Measurements from ENCODE around the gene CD2BP2.

CD2BP2 gene

GRCh38 chr16:30374538-30374937 is 19.4 kb upstream of the CD2BP2 start, which contains the start of gene MYL11:
Gene MYL11, plus strand, starts transcription at chr16:30374802. Its CDS starts 56 bp downstream, at chr16:30374858.
- no peak within 1 kb of the TSS for H2BK12ac ChIP-seq (ENCODE audit: low read length)
- peaks cover 0 to 2% of the 10 kb centered on the region in 2 donors for H3K36me3 ChIP-seq (replicated peaks in 1 of 2; ENCODE audit: control insufficient read depth in 2 of 2, insufficient read depth in 2 of 2, low read length in 2 of 2)

GRCh38 chr16:30372725-30373124 is 17.6 kb upstream of the CD2BP2 start:
- H2BK120ac ChIP-seq (ENCODE audit: low read depth, low read length) = peak overlapping the region; percentile 57
- H2AFZ ChIP-seq (ENCODE audit: low read length) = no peak overlapping the region
- peak overlapping the region; percentile 24 for H3K9ac ChIP-seq (ENCODE audit: low read depth, low read length, poor library complexity)
- H3K79me1 ChIP-seq (ENCODE audit: low read depth, low read length) = peaks cover 9% of the 10 kb centered on the region
- H3K27me3 ChIP-seq (ENCODE audit: control insufficient read depth in 3 of 3, insufficient read depth in 3 of 3, low read depth in 1 of 3, low read length in 3 of 3) = no peaks in the 10 kb centered on the region
- no peaks in the 10 kb centered on the region for H3K9me3 ChIP-seq (replicated peaks in 1 of 2; ENCODE audit: control insufficient read depth in 2 of 2, insufficient read depth in 1 of 2, low read depth in 1 of 2, low read length in 2 of 2)
- no peak overlapping the region for H4K8ac ChIP-seq (ENCODE audit: low read depth, low read length)
- peaks cover 25 to 32% of the 10 kb centered on the region in 2 donors for H3K4me1 ChIP-seq (ENCODE audit: control insufficient read depth in 2 of 2, insufficient read depth in 1 of 2, low read depth in 1 of 2, low read length in 2 of 2)
- no peak for DNase-seq (ENCODE audit: low spot score)
- no peak overlapping the region for H3K4me3 ChIP-seq (ENCODE audit: low read length in 2 of 2)
- H2BK15ac ChIP-seq (ENCODE audit: low read length) = peak overlapping the region; percentile 94
- no peaks in the 10 kb centered on the region for H3K36me3 ChIP-seq (replicated peaks in 1 of 2; ENCODE audit: control insufficient read depth in 2 of 2, insufficient read depth in 2 of 2, low read length in 2 of 2)
- peak overlapping the region; percentile 84 for H2BK5ac ChIP-seq (ENCODE audit: low read length)
- no peak overlapping the region for H2BK12ac ChIP-seq (ENCODE audit: low read length)
- H4K91ac ChIP-seq (ENCODE audit: low read depth, low read length, poor library complexity) = no peak overlapping the region
- H3K14ac ChIP-seq (ENCODE audit: low read length) = no peak overlapping the region
- H3K4me2 ChIP-seq (ENCODE audit: insufficient read depth, low read length, poor library complexity, severe bottlenecking) = no peak overlapping the region
- H3K27ac ChIP-seq (replicated peaks; ENCODE audit: low read length) = no peak overlapping the region
- H2AK5ac ChIP-seq (ENCODE audit: low read depth, low read length) = peak overlapping the region; percentile 93
- WGBS, 2 donors (ENCODE audit: extremely low coverage in 2 of 2, insufficient read length in 2 of 2, insufficient replicate concordance in 1 of 2) = no CpG with 5 or more reads among the region's 5 CpGs
- no peak overlapping the region for H3K18ac ChIP-seq (ENCODE audit: low read length)
- no peak overlapping the region for H3K23ac ChIP-seq (ENCODE audit: low read depth, low read length, poor library complexity)
- H3K4ac ChIP-seq (ENCODE audit: low read length) = no peak overlapping the region

More at GRCh38 chr16:30374538-30374937, 19.4 kb upstream of the CD2BP2 start, which contains the start of gene MYL11:
- peak within 1 kb of the TSS; percentile 42 for H2AK5ac ChIP-seq (ENCODE audit: low read depth, low read length)
- H2AFZ ChIP-seq (ENCODE audit: low read length) = no peak within 1 kb of the TSS
- H3K79me1 ChIP-seq (ENCODE audit: low read depth, low read length) = peaks cover 3% of the 10 kb centered on the region
- H3K18ac ChIP-seq (ENCODE audit: low read length) = peak within 1 kb of the TSS; percentile 3
- H3K4me1 ChIP-seq (ENCODE audit: control insufficient read depth in 2 of 2, insufficient read depth in 1 of 2, low read depth in 1 of 2, low read length in 2 of 2) = peaks cover 21 to 23% of the 10 kb centered on the region in 2 donors
- no peak for DNase-seq (ENCODE audit: low spot score)
- no peaks in the 10 kb centered on the region for H3K27me3 ChIP-seq (ENCODE audit: control insufficient read depth in 3 of 3, insufficient read depth in 3 of 3, low read depth in 1 of 3, low read length in 3 of 3)
- H3K4me3 ChIP-seq (ENCODE audit: low read length in 2 of 2) = no peak within 1 kb of the TSS
- H3K9me3 ChIP-seq (replicated peaks in 1 of 2; ENCODE audit: control insufficient read depth in 2 of 2, insufficient read depth in 1 of 2, low read depth in 1 of 2, low read length in 2 of 2) = no peaks in the 10 kb centered on the region
- no peak within 1 kb of the TSS for H3K23ac ChIP-seq (ENCODE audit: low read depth, low read length, poor library complexity)
- no peak within 1 kb of the TSS for H3K4ac ChIP-seq (ENCODE audit: low read length)
- no peak within 1 kb of the TSS for H3K14ac ChIP-seq (ENCODE audit: low read length)
- no peak within 1 kb of the TSS for H4K91ac ChIP-seq (ENCODE audit: low read depth, low read length, poor library complexity)
- H3K27ac ChIP-seq (replicated peaks; ENCODE audit: low read length) = no peak within 1 kb of the TSS
- no peak within 1 kb of the TSS for H3K4me2 ChIP-seq (ENCODE audit: insufficient read depth, low read length, poor library complexity, severe bottlenecking)
- no peak within 1 kb of the TSS for H4K8ac ChIP-seq (ENCODE audit: low read depth, low read length)
- WGBS, 2 donors (ENCODE audit: extremely low coverage in 2 of 2, insufficient read length in 2 of 2, insufficient replicate concordance in 1 of 2) = no CpG with 5 or more reads among the region's 6 CpGs
- peak within 1 kb of the TSS; percentile 59 for H2BK15ac ChIP-seq (ENCODE audit: low read length)
- no peak within 1 kb of the TSS for H3K9ac ChIP-seq (ENCODE audit: low read depth, low read length, poor library complexity)
- no peak within 1 kb of the TSS for H2BK120ac ChIP-seq (ENCODE audit: low read depth, low read length)
- peak within 1 kb of the TSS; percentile 2 for H2BK5ac ChIP-seq (ENCODE audit: low read length)

GRCh38 chr16:30372038-30372712 is 17.1 kb upstream of the CD2BP2 start:
- H4K91ac ChIP-seq (ENCODE audit: low read depth, low read length, poor library complexity) = no peak overlapping the region
- peaks cover 10% of the 10 kb centered on the region for H3K79me1 ChIP-seq (ENCODE audit: low read depth, low read length)
- H3K18ac ChIP-seq (ENCODE audit: low read length) = no peak overlapping the region
- no peak overlapping the region for H3K27ac ChIP-seq (replicated peaks; ENCODE audit: low read length)
- H3K4me2 ChIP-seq (ENCODE audit: insufficient read depth, low read length, poor library complexity, severe bottlenecking) = no peak overlapping the region
- no peak overlapping the region for H3K4me3 ChIP-seq (ENCODE audit: low read length in 2 of 2)
- H2AK5ac ChIP-seq (ENCODE audit: low read depth, low read length) = peak overlapping the region; percentile 93
- no peak for DNase-seq (ENCODE audit: low spot score)
- no peak overlapping the region for H4K8ac ChIP-seq (ENCODE audit: low read depth, low read length)
- no peak overlapping the region for H3K23ac ChIP-seq (ENCODE audit: low read depth, low read length, poor library complexity)
- peaks cover 0 to 4% of the 10 kb centered on the region in 2 donors for H3K36me3 ChIP-seq (replicated peaks in 1 of 2; ENCODE audit: control insufficient read depth in 2 of 2, insufficient read depth in 2 of 2, low read length in 2 of 2)
- no peak overlapping the region for H3K14ac ChIP-seq (ENCODE audit: low read length)
- H3K27me3 ChIP-seq (ENCODE audit: control insufficient read depth in 3 of 3, insufficient read depth in 3 of 3, low read depth in 1 of 3, low read length in 3 of 3) = no peaks in the 10 kb centered on the region
- peak overlapping the region; percentile 64 for H2BK12ac ChIP-seq (ENCODE audit: low read length)
- H2BK15ac ChIP-seq (ENCODE audit: low read length) = peak overlapping the region; percentile 94
- H2AFZ ChIP-seq (ENCODE audit: low read length) = peak overlapping the region; percentile 7
- peaks cover 26 to 32% of the 10 kb centered on the region in 2 donors for H3K4me1 ChIP-seq (ENCODE audit: control insufficient read depth in 2 of 2, insufficient read depth in 1 of 2, low read depth in 1 of 2, low read length in 2 of 2)
- no peaks in the 10 kb centered on the region for H3K9me3 ChIP-seq (replicated peaks in 1 of 2; ENCODE audit: control insufficient read depth in 2 of 2, insufficient read depth in 1 of 2, low read depth in 1 of 2, low read length in 2 of 2)
- H2BK5ac ChIP-seq (ENCODE audit: low read length) = peak overlapping the region; percentile 84
- H2BK120ac ChIP-seq (ENCODE audit: low read depth, low read length) = no peak overlapping the region
- H3K9ac ChIP-seq (ENCODE audit: low read depth, low read length, poor library complexity) = peak overlapping the region; percentile 36
- no peak overlapping the region for H3K4ac ChIP-seq (ENCODE audit: low read length)
- WGBS, 2 donors (ENCODE audit: extremely low coverage in 2 of 2, insufficient read length in 2 of 2, insufficient replicate concordance in 1 of 2) = no CpG with 5 or more reads among the region's 6 CpGs

- Histone ChIP-seq H2BK120ac (ENCODE audit: low read depth, low read length) (no peak overlapping the region), H3K14ac (ENCODE audit: low read length) (no peak overlapping the region), H3K36me3 (replicated peaks in 1 of 2; ENCODE audit: control insufficient read depth in 2 of 2, insufficient read depth in 2 of 2, low read length in 2 of 2) (peaks cover 0 to 11% of the 10 kb centered on the region in 2 donors), H3K23ac (ENCODE audit: low read depth, low read length, poor library complexity) (no peak overlapping the region), H3K27ac (replicated peaks; ENCODE audit: low read length) (peak overlapping the region; percentile 77), H2BK12ac (ENCODE audit: low read length) (no peak overlapping the region), H2AK5ac (ENCODE audit: low read depth, low read length) (no peak overlapping the region), H2BK15ac (ENCODE audit: low read length) (no peak overlapping the region), H3K18ac (ENCODE audit: low read length) (peak overlapping the region; percentile 24), H4K91ac (ENCODE audit: low read depth, low read length, poor library complexity) (no peak overlapping the region), H3K4me2 (ENCODE audit: insufficient read depth, low read length, poor library complexity, severe bottlenecking) (peak overlapping the region; percentile 83), H4K8ac (ENCODE audit: low read depth, low read length) (no peak overlapping the region), H3K9me3 (replicated peaks in 1 of 2; ENCODE audit: control insufficient read depth in 2 of 2, insufficient read depth in 1 of 2, low read depth in 1 of 2, low read length in 2 of 2) (no peaks in the 10 kb centered on the region), H3K4me3 (ENCODE audit: low read length in 2 of 2) (peak overlapping the region; percentile 28 to 38), H2AFZ (ENCODE audit: low read length) (peak overlapping the region; percentile 71), H3K79me1 (ENCODE audit: low read depth, low read length) (peaks cover 10% of the 10 kb centered on the region), H2BK5ac (ENCODE audit: low read length) (peak overlapping the region; percentile 84), H3K9ac (ENCODE audit: low read depth, low read length, poor library complexity) (peak overlapping the region; percentile 70), H3K4me1 (ENCODE audit: control insufficient read depth in 2 of 2, insufficient read depth in 1 of 2, low read depth in 1 of 2, low read length in 2 of 2) (peaks cover 23 to 27% of the 10 kb centered on the region in 2 donors), H3K27me3 (ENCODE audit: control insufficient read depth in 3 of 3, insufficient read depth in 3 of 3, low read depth in 1 of 3, low read length in 3 of 3) (no peaks in the 10 kb centered on the region), H3K4ac (ENCODE audit: low read length) (no peak overlapping the region)
- DNase-seq (ENCODE audit: low spot score) = no peak
- WGBS, 2 donors (ENCODE audit: extremely low coverage in 2 of 2, insufficient read length in 2 of 2, insufficient replicate concordance in 1 of 2) = no CpG with 5 or more reads among the region's 11 CpGs
These were observed 16.2 kb upstream of the CD2BP2 start for GRCh38 chr16:30371248-30371816.

Measured in neuronal stem cell (in vitro differentiated cells).